RWPE2 (cell line): ENCODE data around the gene CAMK2A.

Experiments
- ATAC-seq: fragments of 200-7000 bp; cut with Tn5 transposase; 3 replicates; pipeline ENCODE4 v1.9.1; 2021; ENCODE audit warnings: low read depth
- DNase-seq: peaks from one replicate; pipeline ENCODE4 v3.0.0-alpha.2; 2020; ENCODE audit warnings: low spot score
- H3K27ac ChIP-seq: fragments of 450-650 bp; 2 replicates; pipeline ENCODE4 v1.5.1; 2017; ENCODE audit warnings: mild to moderate bottlenecking; ENCODE audit not compliant: poor library complexity, severe bottlenecking
- H3K27me3 ChIP-seq: fragments of 250-450 bp; sonication (Bioruptor Pico); 2 replicates; pipeline ENCODE4 v1.5.1; 2021; ENCODE audit warnings: mild to moderate bottlenecking, moderate library complexity; ENCODE audit not compliant: insufficient read depth, poor library complexity, severe bottlenecking
- H3K36me3 ChIP-seq: fragments of 250-450 bp; sonication (Bioruptor Pico); 2 replicates; pipeline ENCODE4 v1.5.1; 2020; ENCODE audit warnings: low read depth, mild to moderate bottlenecking, moderate library complexity
- H3K4me1 ChIP-seq: fragments of 250-450 bp; sonication (Bioruptor Pico); 2 replicates; pipeline ENCODE4 v1.5.1; 2021; ENCODE audit warnings: mild to moderate bottlenecking, moderate library complexity; ENCODE audit not compliant: insufficient read depth, poor library complexity, severe bottlenecking
- H3K4me3 ChIP-seq: fragments of 250-450 bp; sonication (Bioruptor Pico); 2 replicates; pipeline ENCODE4 v1.5.1; 2021; ENCODE audit warnings: mild to moderate bottlenecking, moderate library complexity; ENCODE audit not compliant: severe bottlenecking
- H3K9me3 ChIP-seq: fragments of 250-450 bp; sonication (Bioruptor Pico); 2 replicates; pipeline ENCODE4 v1.5.1; 2021; ENCODE audit warnings: mild to moderate bottlenecking, moderate library complexity; ENCODE audit not compliant: severe bottlenecking
- TF ChIP-seq, protein P1 (sequence below): fragments of 450-650 bp; IDR thresholded peaks from one replicate; pipeline ENCODE4 v1.5.1; 2017; ENCODE audit warnings: mild to moderate bottlenecking, moderate library complexity; ENCODE audit not compliant: poor library complexity, severe bottlenecking

Gene CAMK2A

GRCh38 chr5:150325426-150325825 lies 35.9 kb upstream of the CAMK2A start:
- H3K36me3 ChIP-seq: no peaks in the 10 kb centered on the region
- DNase-seq: no peak
- no peak overlapping the region for H3K4me3 ChIP-seq
- no peaks in the 10 kb centered on the region for H3K27me3 ChIP-seq
- TF ChIP-seq, protein P1, sequence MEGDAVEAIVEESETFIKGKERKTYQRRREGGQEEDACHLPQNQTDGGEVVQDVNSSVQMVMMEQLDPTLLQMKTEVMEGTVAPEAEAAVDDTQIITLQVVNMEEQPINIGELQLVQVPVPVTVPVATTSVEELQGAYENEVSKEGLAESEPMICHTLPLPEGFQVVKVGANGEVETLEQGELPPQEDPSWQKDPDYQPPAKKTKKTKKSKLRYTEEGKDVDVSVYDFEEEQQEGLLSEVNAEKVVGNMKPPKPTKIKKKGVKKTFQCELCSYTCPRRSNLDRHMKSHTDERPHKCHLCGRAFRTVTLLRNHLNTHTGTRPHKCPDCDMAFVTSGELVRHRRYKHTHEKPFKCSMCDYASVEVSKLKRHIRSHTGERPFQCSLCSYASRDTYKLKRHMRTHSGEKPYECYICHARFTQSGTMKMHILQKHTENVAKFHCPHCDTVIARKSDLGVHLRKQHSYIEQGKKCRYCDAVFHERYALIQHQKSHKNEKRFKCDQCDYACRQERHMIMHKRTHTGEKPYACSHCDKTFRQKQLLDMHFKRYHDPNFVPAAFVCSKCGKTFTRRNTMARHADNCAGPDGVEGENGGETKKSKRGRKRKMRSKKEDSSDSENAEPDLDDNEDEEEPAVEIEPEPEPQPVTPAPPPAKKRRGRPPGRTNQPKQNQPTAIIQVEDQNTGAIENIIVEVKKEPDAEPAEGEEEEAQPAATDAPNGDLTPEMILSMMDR: no peak
- H3K9me3 ChIP-seq: no peaks in the 10 kb centered on the region
- peaks cover 21% of the 10 kb centered on the region for H3K4me1 ChIP-seq
- no peak overlapping the region for H3K27ac ChIP-seq
- no peak for ATAC-seq

DNA sequence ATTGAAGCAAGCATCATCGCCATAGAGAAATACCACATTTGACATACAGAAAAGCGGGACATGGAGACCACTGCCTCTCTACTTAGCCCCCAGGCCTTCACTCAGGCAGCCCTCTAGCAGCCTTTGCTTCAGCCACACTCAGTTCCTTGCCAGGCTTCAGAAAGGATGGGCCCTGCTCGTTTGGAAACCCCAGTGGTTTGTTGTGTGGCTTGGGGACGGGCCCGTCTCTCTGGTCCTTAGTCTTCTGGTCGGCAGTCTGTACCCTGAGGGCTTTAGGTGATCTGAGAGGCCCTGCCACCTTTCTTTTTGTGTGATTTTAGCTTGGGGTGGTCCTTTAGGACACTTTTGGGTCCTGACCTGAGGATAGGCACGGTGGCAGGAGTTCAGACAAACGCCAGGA lies 34.2 kb upstream of the CAMK2A start:
- Histone ChIP-seq H3K4me1 (peaks cover 37% of the 10 kb centered on the region), H3K4me3 (no peak overlapping the region), H3K27me3 (no peaks in the 10 kb centered on the region), H3K36me3 (no peaks in the 10 kb centered on the region), H3K27ac (no peak overlapping the region), H3K9me3 (no peaks in the 10 kb centered on the region)
- TF ChIP-seq, protein P1: no peak
- ATAC-seq (no peak), DNase-seq (no peak)

- Histone ChIP-seq H3K27ac (peak overlapping the region; percentile 93), H3K27me3 (no peaks in the 10 kb centered on the region)
These were observed 33.5 kb upstream of the CAMK2A start for GRCh38 chr5:150323092-150323491.

DNA sequence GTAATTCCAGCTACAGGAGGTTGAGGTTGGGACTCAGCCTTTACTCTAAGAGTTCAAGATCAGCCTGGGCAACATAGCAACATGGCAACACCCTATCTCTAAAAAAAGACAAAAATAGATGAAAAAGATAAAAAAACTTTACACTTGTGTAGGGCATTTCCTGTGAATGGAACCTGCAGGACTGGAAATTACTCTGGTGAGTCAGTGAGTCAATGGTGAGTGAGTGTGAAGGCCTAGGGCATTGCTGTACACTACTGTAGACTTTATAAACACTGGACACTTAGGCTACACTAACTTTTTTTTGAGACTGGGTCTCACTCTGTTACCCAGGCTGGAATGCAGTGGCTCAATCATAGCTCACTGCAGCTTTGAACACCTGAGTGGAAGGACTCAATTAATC lies 32.6 kb upstream of the CAMK2A start:
- Histone ChIP-seq H3K27ac (peak overlapping the region; percentile 93), H3K36me3 (no peaks in the 10 kb centered on the region), H3K4me3 (no peak overlapping the region), H3K9me3 (no peaks in the 10 kb centered on the region), H3K27me3 (no peaks in the 10 kb centered on the region), H3K4me1 (peaks cover 53% of the 10 kb centered on the region)
- TF ChIP-seq, protein P1: no peak
- DNase-seq (no peak), ATAC-seq (peak; percentile 67)

More at GRCh38 chr5:150323092-150323491, 33.5 kb upstream of the CAMK2A start:
- H3K36me3 ChIP-seq: no peaks in the 10 kb centered on the region
- ATAC-seq (no peak), DNase-seq (no peak)
- TF ChIP-seq, protein P1: no peak
- no peaks in the 10 kb centered on the region for H3K9me3 ChIP-seq
- peaks cover 44% of the 10 kb centered on the region for H3K4me1 ChIP-seq
- H3K4me3 ChIP-seq: no peak overlapping the region

GRCh38 chr5:150321784-150322183 lies 32.2 kb upstream of the CAMK2A start:
- Histone ChIP-seq H3K4me3 (no peak overlapping the region), H3K4me1 (peaks cover 57% of the 10 kb centered on the region), H3K9me3 (no peaks in the 10 kb centered on the region), H3K27me3 (no peaks in the 10 kb centered on the region), H3K27ac (peak overlapping the region; percentile 93), H3K36me3 (no peaks in the 10 kb centered on the region)
- TF ChIP-seq, protein P1: no peak
- ATAC-seq (no peak), DNase-seq (no peak)
